ENCODE data around the gene SOAT1. TPM values are rescaled to one million over a fixed set of nuclear protein-coding genes. Genes with fewer than 3 reads are reported as not detected.

Gene SOAT1
- total and polyA plus RNA-seq, 10 of the 15 experiments (the other 5 are each of a cell fraction or from before 2014, with no cell fraction given), result 8.6 to 68.5 (median 22.3) TPM

DNA sequence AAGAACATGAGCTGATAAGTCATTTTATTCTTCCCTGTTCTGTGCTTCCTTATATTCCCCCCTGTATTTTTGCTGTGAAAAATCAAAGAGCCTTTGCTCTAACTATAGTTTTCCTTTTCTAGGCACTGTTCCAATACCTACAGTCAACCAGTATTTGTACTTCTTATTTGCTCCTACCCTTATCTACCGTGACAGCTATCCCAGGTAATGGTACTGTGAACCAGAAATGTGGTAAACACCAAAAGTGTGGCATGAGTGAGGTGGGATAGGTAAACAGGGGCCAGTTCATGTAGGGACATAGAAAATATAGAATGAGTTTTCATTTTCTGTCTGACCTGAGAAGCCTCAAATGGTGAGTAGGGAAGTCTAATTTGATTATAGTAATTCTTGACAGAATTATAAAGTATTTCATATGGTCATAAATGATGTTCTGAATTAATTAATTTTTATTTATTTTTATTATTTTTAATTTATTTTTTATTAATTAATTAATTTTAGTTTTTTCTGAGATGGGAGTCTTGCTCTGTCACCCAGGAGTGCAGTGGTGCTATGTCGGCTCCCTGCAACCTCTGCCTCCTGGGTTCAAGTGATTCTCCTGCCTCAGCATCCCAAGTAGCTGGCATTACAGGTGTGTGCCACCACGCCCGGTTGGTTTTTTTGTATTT is 49.3 kb downstream of the SOAT1 start:
- Histone ChIP-seq H2AFZ (ENCODE audit: control insufficient read depth, low read depth, low read length) (no peak overlapping the region), H3K36me3 (ENCODE audit: control insufficient read depth in 2 of 2, insufficient read depth in 2 of 2, low read length in 1 of 2) (peaks cover 5 to 19% of the 10 kb centered on the region in 2 experiments), H3K9me3 (replicated peaks; ENCODE audit: control insufficient read depth, insufficient read depth, low read length) (no peaks in the 10 kb centered on the region), H3K9ac (ENCODE audit: control insufficient read depth, insufficient read depth, low read length) (no peak overlapping the region), H4K20me1 (ENCODE audit: control insufficient read depth, insufficient read depth) (no peaks in the 10 kb centered on the region), H3K4me3 (no peak overlapping the region), H3K27me3 (replicated peaks in 1 of 2; ENCODE audit: control insufficient read depth in 2 of 2, insufficient read depth in 2 of 2, low read length in 1 of 2) (no peaks in the 10 kb centered on the region), H3K4me2 (ENCODE audit: control insufficient read depth, insufficient read depth) (no peak overlapping the region), H3K79me2 (ENCODE audit: control insufficient read depth, insufficient read depth, low read length) (no peaks in the 10 kb centered on the region), H3K4me1 (ENCODE audit: control insufficient read depth, insufficient read depth, low read length) (no peaks in the 10 kb centered on the region), H3K27ac (ENCODE audit: control insufficient read depth, insufficient read depth) (no peak overlapping the region)
- DNase-seq (ENCODE audit: low read depth, low spot score) (no peak), FAIRE-seq (no peak), ATAC-seq (no peak)
- BruUV-seq (replicated peaks), result no TSS peak
- in situ Hi-C loops (cut with MboI), result no loop called here
- ChIA-PET SMC1A (ENCODE audit: uncharacterized antibody, unreplicated experiment) (interaction anchor here (0.7 kb wide), 1 partner anchor 40 kb away, joined by 3 read pairs; no protein-coding TSS in a partner anchor), RAD21 (ENCODE audit: unreplicated experiment) (interaction anchor here (1.0 kb wide), 1 partner anchor 222 kb away, joined by 3 read pairs; no protein-coding TSS in a partner anchor), POLR2A (no interaction called here), CTCF (no interaction called here)
- intact Hi-C loops (cut with micrococcal nuclease; ENCODE audit: unreplicated experiment), result no loop called here
- TF ChIP-seq EED (IDR thresholded peaks at IDR 0.05; ENCODE audit: low read depth) (no peak), TCF3 (IDR thresholded peaks at IDR 0.05; ENCODE audit: borderline replicate concordance, insufficient read depth, low read depth, low read length) (no peak), SUZ12 (IDR thresholded peaks at IDR 0.05; ENCODE audit: unreplicated experiment) (no peak), SIN3A (IDR thresholded peaks at IDR 0.05; ENCODE audit: low read depth, low read length) (no peak), RAD21 (IDR thresholded peaks at IDR 0.05; ENCODE audit: insufficient read depth, low read depth, low read length) (no peak), ZNF217 (IDR thresholded peaks at IDR 0.05) (no peak), FOXM1 (IDR thresholded peaks at IDR 0.05; ENCODE audit: low read depth, low read length) (no peak), CBFB (IDR thresholded peaks at IDR 0.05; ENCODE audit: low read depth) (no peak), WRNIP1 (IDR thresholded peaks at IDR 0.05; ENCODE audit: borderline replicate concordance, low read depth, low read length) (no peak), RB1 (IDR thresholded peaks at IDR 0.05; ENCODE audit: borderline replicate concordance) (no peak), GATAD2B (conservative IDR thresholded peaks at IDR 0.05; ENCODE audit: low read depth) (no peak), NRF1 (conservative IDR thresholded peaks at IDR 0.05; ENCODE audit: low read depth, low read length) (no peak)
- TF ChIP-seq, protein P1, sequence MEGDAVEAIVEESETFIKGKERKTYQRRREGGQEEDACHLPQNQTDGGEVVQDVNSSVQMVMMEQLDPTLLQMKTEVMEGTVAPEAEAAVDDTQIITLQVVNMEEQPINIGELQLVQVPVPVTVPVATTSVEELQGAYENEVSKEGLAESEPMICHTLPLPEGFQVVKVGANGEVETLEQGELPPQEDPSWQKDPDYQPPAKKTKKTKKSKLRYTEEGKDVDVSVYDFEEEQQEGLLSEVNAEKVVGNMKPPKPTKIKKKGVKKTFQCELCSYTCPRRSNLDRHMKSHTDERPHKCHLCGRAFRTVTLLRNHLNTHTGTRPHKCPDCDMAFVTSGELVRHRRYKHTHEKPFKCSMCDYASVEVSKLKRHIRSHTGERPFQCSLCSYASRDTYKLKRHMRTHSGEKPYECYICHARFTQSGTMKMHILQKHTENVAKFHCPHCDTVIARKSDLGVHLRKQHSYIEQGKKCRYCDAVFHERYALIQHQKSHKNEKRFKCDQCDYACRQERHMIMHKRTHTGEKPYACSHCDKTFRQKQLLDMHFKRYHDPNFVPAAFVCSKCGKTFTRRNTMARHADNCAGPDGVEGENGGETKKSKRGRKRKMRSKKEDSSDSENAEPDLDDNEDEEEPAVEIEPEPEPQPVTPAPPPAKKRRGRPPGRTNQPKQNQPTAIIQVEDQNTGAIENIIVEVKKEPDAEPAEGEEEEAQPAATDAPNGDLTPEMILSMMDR (IDR thresholded peaks at IDR 0.05 in 2 of 3, conservative IDR thresholded peaks at IDR 0.05 in 1 of 3; ENCODE audit: control insufficient read depth in 2 of 3, extremely low read depth in 1 of 3, insufficient read depth in 1 of 3, low read depth in 3 of 3, low read length in 3 of 3), result no peak
- WGBS (ENCODE audit: insufficient coverage, insufficient replicate concordance, low lambda C conversion rate, missing lambda C conversion rate), result 96% methylated on average over 4 of the region's 4 CpGs
